GM19099 (cell line): ENCODE data around the gene CIRBP.

Source experiments
- POLR2A ChIP-seq: IDR thresholded peaks from 3 replicates; pipeline ENCODE4 v1.6.1; 2011; ENCODE audit warnings: low read depth; ENCODE audit not compliant: insufficient read length; ENCODE audit errors: extremely low read depth

CIRBP gene

DNA sequence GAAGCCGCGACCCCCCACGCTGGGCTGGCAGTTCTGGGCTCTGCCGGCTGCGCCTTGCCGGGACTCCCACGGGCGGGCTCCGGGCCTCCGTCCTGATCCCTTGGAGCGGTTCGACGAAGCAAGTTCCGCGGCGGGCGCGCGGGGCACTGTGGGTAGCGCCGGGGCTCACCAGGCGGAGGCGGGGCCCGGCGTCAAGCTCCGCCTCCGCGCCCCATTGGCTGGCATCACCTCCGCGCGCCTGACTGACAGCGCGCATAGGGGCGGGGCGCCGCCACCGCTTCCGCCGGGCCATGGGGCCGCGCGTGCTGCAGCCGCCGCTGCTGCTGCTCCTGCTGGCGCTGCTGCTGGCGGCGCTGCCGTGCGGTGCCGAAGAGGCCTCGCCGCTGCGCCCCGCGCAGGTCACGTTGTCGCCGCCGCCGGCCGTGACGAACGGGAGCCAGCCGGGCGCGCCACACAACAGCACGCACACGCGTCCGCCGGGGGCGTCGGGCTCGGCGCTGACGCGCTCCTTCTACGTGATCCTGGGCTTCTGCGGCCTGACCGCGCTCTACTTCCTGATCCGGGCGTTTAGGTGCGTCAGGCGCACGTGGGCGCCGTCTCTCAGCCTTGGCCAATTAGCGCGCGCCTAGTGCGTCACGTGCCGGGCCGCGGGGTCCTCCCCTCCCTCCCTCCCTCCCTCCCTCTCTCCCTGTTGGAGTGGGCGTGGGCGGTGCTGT, 6.3 kb downstream of the CIRBP start, which contains the start of gene FAM174C:
TSS of gene FAM174C (plus strand) at position 271 of the 716 bp plus-strand sequence. CDS start at position 291, 20 bp downstream.
- TF ChIP-seq POLR2A, result peak; percentile 95

DNA sequence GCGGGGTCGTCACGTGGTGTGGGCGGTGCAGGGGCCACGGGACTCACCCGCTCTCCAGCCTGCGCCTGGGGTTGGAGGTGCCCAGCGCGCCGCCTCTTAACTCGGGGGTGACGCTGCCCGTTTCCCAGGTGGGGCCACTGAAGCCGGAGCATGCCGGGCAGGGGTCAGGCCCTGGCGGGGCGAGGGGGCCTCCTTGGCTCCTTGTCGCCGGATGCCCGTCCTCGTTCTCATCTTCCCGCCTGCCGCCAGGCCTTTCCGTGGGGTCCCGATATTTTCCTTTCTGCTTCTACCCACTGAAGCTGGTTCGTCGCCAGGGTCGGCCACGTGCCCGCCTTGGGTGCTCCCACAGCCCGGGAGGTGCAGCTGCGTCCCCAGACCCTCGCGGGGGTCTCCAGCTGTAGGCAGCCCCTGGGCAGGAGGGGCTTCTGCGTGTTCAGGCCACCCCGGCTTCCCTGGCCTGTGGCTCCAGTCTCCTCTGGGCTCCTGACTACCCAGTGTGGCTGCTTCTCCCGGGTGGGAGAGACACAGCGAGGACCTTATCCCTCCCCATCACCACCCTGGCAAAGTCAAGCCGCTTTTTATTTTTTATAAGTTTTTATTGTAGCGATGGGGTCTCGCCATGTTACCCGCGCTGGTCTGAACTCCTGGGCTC, 7.0 kb downstream of the CIRBP start:
- no peak for TF ChIP-seq POLR2A

DNA sequence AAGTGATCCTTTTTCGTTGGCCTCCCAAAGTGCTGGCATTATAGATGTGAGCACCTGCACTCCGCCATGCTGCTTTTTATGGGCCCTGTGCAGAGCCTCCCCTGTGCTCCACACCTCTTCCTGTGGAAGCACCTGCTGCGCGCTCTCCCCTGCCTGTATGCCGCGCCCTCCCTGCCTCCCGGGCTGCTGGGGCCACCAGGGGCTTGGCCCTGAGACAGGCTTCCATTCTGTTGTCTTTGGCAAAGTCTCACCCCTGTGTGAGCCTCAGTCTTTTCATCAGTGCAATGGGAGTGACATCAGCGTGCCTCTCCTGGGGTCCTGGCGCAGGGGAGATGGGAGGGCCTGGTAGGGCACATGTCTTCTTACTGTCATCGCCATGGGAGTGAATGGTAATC, 7.5 kb downstream of the CIRBP start:
- no peak for TF ChIP-seq POLR2A

DNA sequence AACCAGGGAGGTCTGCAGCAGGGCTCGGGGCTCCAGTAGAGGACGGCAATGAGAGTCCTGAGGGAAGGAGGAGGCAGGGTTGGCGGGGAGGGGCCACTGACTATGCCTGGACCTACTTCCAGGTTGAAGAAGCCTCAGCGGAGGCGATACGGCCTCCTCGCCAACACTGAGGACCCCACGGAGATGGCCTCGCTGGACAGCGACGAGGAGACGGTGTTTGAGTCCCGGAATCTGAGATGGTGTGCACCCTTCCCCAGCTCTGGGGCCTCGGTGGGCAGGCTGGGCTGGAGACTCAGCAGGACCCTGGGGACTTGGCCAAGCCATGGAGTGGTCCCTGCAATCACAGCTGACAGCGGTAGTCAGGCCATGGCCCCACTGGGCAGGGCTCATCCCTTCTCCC, 7.9 kb downstream of the CIRBP start:
- TF ChIP-seq POLR2A, result no peak

DNA sequence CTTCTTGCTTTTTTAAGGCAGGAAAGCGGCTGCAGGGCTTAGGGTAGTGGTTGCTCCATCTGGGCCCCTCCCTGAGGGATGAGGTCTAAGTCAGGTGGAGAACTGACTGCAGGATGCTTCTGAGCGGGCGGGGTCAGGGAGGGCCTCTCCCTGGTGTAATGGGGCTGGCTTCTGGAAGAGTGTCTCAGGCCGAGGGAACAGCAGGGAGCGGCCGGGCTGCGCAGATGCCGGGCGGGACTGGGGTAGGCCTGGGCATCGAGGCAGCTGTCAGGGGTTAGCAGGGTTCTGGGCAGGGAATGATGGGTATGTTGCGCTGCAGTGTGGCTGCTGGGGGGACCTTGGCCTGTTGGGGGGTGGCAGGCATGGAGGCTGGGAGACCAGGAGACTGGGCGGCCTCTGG, 8.9 kb downstream of the CIRBP start:
- no peak for TF ChIP-seq POLR2A

DNA sequence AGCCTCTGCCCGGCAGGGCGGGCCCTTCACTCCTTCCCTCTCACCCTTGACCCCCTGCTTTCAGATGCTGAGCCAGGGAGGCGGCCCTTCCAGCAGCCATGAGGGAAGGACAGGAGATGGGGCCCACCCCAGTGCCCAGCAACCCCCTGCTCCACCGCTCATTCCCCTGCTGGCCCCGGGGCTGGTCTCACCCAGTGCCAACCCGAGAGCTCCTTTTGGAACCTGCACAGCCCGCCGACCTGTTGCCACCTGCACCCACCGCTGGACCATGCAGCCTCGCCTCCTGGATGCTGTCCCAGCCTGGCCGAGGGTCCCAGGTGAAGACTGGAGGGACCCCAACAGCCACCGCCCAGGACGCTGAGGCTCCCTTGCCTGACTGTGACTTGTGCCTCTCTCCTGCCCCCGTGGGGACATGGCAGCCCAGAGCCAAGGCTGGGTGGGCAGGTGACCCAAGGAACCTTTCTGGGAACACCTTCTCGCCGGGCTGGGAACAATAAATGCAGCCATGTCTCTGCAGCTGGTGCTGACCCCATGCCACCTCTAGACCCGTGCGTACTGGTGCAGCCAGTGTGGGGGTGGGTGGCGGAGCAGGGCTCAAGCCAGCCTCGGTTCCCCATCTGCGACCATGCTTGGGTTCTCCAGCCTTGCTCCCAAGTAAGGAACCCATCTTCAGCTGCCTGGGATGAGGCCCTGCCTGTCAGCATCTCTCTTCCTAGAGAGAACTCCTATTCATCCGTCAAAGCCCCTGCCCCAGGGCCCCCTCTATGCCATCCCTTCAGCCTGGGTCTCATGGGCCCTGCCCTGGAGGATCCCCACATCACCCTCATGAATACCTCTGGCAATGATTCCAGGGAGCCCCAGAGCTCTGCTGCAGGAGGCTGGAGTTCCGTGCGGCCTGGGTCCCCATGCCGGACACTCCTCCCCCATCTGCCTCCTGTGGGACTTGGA, 9.9 kb downstream of the CIRBP start:
- no peak for TF ChIP-seq POLR2A

DNA sequence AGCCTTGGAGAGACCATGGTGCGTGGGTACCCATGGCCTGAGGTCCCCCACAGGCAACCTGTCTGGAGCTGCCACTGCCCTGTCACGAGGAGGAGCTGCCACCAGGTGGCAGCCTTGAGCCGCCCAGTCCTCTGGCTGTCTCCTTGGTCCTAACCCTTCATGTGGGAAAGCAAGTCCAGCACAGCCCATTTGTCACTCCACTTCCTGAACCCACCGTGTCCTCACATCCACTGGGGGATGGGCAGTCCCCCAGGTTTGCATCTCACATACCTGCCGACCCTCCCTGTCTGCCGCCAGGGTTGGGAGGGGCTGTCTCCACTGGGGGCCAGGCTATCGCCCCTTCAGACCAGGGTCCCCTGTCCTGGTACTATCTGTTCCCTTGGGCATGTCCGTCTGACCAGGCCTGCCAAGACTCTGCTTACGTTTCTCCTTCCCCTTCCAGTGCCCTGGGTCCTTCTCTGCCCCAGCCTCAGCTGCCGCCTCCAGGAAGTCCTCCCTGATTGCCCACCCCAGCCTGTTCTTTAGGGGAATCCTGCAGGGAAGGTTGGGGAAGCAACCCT, 10.7 kb downstream of the CIRBP start:
- no peak for TF ChIP-seq POLR2A

DNA sequence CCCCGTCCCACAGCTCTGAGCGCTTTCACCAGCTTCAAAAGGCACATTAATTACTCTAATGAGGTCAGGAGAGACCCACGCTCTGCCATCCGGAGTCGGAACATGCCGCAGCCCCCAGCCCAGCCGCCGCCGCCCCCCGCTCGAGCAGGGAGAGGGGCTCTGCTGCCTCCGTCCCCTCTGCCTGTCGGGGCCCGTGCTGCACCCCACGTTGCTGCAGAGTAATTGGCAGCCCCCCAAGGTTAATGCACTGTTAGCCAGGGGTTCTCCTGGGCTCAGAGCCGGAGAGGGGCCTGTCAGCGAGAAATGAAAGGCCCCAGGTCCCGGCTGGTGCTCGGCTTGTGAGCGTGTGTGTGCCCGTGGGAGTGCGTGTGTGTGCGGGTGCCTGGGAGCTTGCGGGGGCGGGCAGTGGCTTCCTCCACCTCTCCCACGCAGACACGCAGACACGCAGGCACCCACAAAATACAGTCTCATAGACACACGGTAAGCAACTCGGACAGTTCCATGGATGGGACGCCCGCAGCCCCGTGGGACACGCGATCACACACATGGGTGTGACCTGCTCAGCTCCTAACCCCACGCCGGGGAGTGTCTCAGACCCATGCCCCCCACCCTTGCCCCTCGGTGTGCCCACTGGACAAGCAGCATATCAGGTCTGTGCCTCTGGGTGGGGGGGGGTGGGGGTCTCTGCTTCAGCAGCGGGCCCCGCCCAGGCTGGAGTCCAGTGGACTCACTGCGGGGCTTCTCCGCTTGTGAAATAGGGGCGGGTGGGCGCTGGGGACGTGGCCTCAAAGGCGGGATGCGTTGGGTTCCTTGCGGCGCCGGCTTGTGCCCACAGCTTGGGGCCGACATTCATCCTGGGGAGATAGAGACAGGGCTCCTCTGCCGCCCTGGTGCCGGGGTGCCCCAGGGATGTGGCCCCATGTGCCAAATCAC, 11.8 kb downstream of the CIRBP start:
- no peak for TF ChIP-seq POLR2A

DNA sequence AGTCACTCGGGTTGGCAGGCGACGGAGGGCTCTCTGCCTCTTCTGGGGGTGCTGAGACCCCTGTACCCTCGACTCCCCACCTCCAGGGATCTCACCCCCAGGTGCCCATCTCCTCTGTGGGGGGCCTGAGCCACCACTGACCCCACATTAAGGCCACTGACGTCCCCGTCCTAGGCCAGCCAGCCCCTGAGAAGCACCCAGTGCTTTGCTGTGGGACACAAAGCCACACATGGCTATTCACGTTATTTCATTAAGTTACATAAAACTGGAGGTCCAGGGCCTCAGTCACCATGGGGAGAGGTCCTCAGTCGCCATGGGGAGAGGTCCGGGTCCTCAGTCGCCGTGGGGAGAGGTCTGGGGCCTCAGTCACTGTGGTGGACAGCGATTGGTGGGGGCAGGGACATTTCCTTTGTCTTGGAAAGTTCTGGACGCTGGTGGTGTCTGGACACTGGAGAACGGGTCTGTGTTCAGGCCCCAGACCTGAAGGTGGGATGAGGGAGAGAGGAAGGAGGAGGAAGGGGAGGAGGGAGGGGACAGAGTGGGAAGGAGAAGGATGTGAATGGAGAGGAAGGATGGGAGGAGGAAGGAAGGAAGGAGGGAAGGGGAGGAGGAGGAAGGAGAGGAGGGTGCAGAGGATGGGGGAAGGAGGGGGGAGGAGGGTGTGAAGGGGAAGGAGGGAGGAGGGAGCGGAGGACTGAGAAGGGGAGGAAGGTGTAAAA, 12.6 kb downstream of the CIRBP start:
- no peak for TF ChIP-seq POLR2A

DNA sequence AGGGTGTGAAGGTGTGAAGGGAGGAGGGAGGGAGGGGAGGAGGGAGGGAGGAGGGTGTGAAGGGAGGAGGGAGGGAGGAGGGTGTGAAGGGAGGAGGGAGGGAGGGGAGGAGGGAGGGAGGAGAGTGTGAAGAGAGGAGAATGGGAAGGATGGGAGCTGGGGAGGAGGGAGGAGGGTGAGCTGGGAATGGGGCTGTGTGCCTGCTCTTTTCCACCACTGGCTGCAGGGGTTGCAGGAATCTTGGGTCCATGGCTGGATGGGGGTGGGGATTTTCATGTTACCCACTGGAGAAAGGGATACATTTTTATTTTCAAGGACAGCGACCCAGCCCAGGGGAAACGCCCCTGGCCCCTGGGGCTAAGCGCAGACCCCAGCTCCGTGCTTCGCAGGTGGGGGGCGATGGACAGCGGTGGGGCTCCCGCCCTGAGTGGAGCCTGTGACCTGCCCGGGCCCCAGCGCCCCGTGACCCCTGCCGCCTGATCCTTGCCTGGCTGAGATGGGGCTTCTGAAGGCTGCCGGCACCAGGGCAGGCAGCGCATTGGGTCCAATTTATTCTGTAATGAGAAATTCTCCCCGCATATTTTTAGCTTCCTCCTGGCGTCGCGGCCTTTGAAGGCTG, 13.6 kb downstream of the CIRBP start:
- no peak for TF ChIP-seq POLR2A

DNA sequence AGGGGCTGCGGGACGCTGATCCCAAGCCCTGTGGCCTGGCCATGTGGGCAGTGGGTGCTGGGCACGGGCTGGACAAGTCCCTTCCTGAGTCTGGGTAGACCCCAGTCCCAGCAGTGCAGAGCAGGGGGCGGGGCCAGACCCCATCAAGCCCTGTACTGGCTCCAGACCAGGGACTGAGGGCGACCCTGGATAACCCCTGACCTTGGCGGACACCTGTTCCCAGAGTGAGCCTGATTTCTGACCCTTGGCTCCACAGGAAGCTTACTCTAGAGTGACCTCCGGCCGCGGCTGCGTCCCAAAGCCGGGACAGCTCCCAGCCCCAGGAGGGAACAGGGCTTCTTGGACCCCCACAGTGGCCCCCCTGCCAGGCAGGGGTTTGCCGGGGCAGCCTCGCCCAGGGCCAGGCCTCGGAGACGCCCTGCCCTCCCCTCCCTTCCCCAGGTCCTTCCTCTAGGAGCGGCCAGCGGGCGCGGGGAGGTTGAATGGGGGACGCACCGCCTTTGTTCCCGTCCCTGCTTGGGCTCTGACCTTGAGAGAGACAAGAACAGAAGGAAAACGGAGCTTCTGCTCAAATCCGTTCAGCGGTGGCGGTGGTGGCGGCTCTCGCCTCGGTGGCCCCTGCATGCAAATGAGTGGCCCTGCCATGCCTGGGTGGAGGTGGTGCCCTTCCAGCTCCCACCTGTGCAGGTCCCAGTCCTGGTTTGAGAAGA, 14.2 kb downstream of the CIRBP start:
- TF ChIP-seq POLR2A, result no peak

DNA sequence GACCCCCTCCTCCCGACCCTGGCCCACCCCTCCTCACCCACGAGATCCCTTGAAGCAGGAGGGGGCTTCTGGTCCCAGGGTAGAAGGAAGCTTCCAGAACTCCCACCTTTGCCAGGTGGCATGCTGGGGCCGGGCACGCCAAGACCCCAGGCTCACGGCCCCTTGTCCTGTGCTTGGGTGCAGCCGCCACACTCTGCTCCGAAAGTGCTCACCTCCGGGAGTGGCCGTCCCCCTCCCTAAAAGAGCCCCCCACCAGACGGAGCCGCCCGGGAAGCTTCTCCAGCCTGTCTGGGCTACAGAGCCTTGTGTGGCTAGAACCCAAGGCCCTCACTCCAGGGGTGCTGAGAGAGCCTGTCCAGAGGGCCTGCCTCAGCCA, 14.8 kb downstream of the CIRBP start:
- no peak for TF ChIP-seq POLR2A

DNA sequence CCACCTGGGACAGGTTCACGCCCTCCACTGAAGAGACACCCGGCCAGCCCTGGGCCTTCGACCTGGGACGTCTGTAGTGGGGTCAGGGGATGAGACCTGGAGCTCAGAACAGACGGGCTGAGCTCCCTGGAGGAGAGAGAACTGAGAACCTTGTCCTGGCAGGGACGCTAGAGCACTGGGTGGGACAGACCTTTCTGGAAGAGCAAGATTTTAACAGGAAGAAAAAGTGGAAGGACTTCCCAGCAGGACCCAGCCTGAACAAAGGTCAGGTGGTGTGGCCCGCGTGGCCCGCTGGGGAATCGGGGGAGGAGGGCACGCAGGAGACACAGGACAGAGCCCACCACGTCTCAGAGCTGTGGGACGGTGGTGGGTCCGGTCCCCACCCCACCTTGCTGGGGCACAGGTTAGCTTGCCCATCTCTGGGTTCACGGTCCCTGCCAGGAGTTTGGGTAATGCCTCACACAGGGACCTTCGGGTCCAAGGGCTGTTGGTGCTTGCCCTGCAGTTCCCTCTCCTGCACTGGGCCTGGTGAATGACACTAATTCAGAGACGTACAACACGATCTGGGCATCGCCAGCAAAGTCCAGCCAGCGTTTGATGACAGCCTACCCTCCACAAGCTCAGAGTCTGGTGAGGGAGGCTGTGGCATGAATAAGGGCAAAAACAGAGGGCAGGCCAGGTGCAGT, 15.3 kb downstream of the CIRBP start:
- no peak for TF ChIP-seq POLR2A
